Activated naive CD8-positive, alpha-beta T cell treated with anti-CD3 and anti-CD28 coated beads, Interleukin-2, amount 10 ng/mL, durations not matched to agents 7 days and 5 days (primary cell): Measurements from ENCODE around the gene PLSCR4. TPM values are rescaled to one million over a fixed set of nuclear protein-coding genes. Genes with fewer than 3 reads are reported as not detected.
"Not testable (repeated sequence)": the region's sequence is repeated elsewhere in the genome, so short reads cannot be mapped to it uniquely, and the experiment has no call there.

Experiments used
- ATAC-seq: fragments of 150-1000 bp; cut with Tn5 transposase; one replicate; pipeline ENCODE4 v1.10.0; 2021; ENCODE audit warnings: low read depth, moderate library complexity
- POLR2A ChIA-PET: fragments of 350-600 bp; sonication (Branson Sonifier 250); formaldehyde crosslinking; loops from one replicate; lab custom pipeline; 2021; ENCODE audit warnings: antibody characterized with exemption; lab: Charles Lee
- DNase-seq: peaks from one replicate; pipeline ENCODE4 v3.0.0; 2021
- H3K27ac Mint-ChIP-seq: one replicate; pipeline ENCODE4 v1.8.0; 2022; ENCODE audit warnings: mild to moderate bottlenecking, mixed read lengths
- H3K27me3 Mint-ChIP-seq: one replicate; pipeline ENCODE4 v1.8.0; 2022; ENCODE audit warnings: mild to moderate bottlenecking, moderate library complexity, mixed read lengths
- H3K36me3 Mint-ChIP-seq: one replicate; pipeline ENCODE4 v1.8.0; 2021; ENCODE audit warnings: mild to moderate bottlenecking, mixed read lengths
- H3K4me1 Mint-ChIP-seq: one replicate; pipeline ENCODE4 v1.8.0; 2021; ENCODE audit warnings: mixed read lengths
- H3K4me3 Mint-ChIP-seq: one replicate; pipeline ENCODE4 v1.8.0; 2022; ENCODE audit warnings: mild to moderate bottlenecking, moderate library complexity, mixed read lengths
- H3K9me3 Mint-ChIP-seq: one replicate; pipeline ENCODE4 v1.8.0; 2021; ENCODE audit warnings: mixed read lengths
- total RNA-seq, 2 experiments: library from RNA; stranded (reverse); gene quantifications; one replicate each; pipeline ENCODE4 v1.2.3, GENCODE V29; 2021

The PLSCR4 gene
- total RNA-seq, 2 experiments from 2014 or later, result not detected

GRCh38 chr3:146226881-146227280 is 24.0 kb downstream of the PLSCR4 start:
- Mint-ChIP-seq H3K4me3 (no peak overlapping the region), H3K4me1 (peaks cover 2% of the 10 kb centered on the region), H3K27ac (no peak overlapping the region), H3K36me3 (no peaks in the 10 kb centered on the region), H3K9me3 (no peaks in the 10 kb centered on the region), H3K27me3 (peaks cover 5% of the 10 kb centered on the region)
- POLR2A ChIA-PET, result no interaction called here
- no peak for ATAC-seq
- no peak for DNase-seq

- H3K4me1 Mint-ChIP-seq, DNase-seq, ATAC-seq, H3K27ac Mint-ChIP-seq, H3K9me3 Mint-ChIP-seq, H3K27me3 Mint-ChIP-seq, H3K4me3 Mint-ChIP-seq, POLR2A ChIA-PET, H3K36me3 Mint-ChIP-seq: not testable (repeated sequence)
These were observed 25.4 kb downstream of the PLSCR4 start for GRCh38 chr3:146225458-146225857.

- POLR2A ChIA-PET, result no interaction called here
- H3K36me3 Mint-ChIP-seq, result no peaks in the 10 kb centered on the region
- ATAC-seq (no peak), DNase-seq (no peak)
- peaks cover 5% of the 10 kb centered on the region for H3K27me3 Mint-ChIP-seq
- H3K4me1 Mint-ChIP-seq, result peaks cover 2% of the 10 kb centered on the region
- no peaks in the 10 kb centered on the region for H3K9me3 Mint-ChIP-seq
- H3K4me3 Mint-ChIP-seq, result no peak overlapping the region
- no peak overlapping the region for H3K27ac Mint-ChIP-seq
These were observed 27.2 kb downstream of the PLSCR4 start for GRCh38 chr3:146223401-146224373.

- no peaks in the 10 kb centered on the region for H3K36me3 Mint-ChIP-seq
- peaks cover 2% of the 10 kb centered on the region for H3K4me1 Mint-ChIP-seq
- H3K27ac Mint-ChIP-seq, result no peak overlapping the region
- POLR2A ChIA-PET, result no interaction called here
- H3K27me3 Mint-ChIP-seq, result peaks cover 5% of the 10 kb centered on the region
- ATAC-seq (no peak), DNase-seq (no peak)
- H3K4me3 Mint-ChIP-seq, result no peak overlapping the region
- no peaks in the 10 kb centered on the region for H3K9me3 Mint-ChIP-seq
These were observed 28.5 kb downstream of the PLSCR4 start for GRCh38 chr3:146222204-146223046.

- H3K9me3 Mint-ChIP-seq, result no peaks in the 10 kb centered on the region
- ATAC-seq (no peak), DNase-seq (no peak)
- no peaks in the 10 kb centered on the region for H3K36me3 Mint-ChIP-seq
- H3K27me3 Mint-ChIP-seq, result peaks cover 5% of the 10 kb centered on the region
- H3K27ac Mint-ChIP-seq, result no peak overlapping the region
- POLR2A ChIA-PET, result no interaction called here
- no peak overlapping the region for H3K4me3 Mint-ChIP-seq
- peaks cover 2% of the 10 kb centered on the region for H3K4me1 Mint-ChIP-seq
These were observed 29.6 kb downstream of the PLSCR4 start for GRCh38 chr3:146221276-146221675.

GRCh38 chr3:146218880-146219866 is 31.7 kb downstream of the PLSCR4 start:
- DNase-seq (no peak), ATAC-seq (no peak)
- Mint-ChIP-seq H3K36me3 (no peaks in the 10 kb centered on the region), H3K27me3 (peaks cover 7% of the 10 kb centered on the region), H3K9me3 (no peaks in the 10 kb centered on the region), H3K4me3 (no peak overlapping the region), H3K27ac (no peak overlapping the region), H3K4me1 (peaks cover 2% of the 10 kb centered on the region)
- POLR2A ChIA-PET, result no interaction called here

- peaks cover 8% of the 10 kb centered on the region for H3K27me3 Mint-ChIP-seq
These were observed 33.6 kb downstream of the PLSCR4 start for GRCh38 chr3:146217324-146217723.

GRCh38 chr3:146214493-146214892 is 36.4 kb downstream of the PLSCR4 start:
- Mint-ChIP-seq H3K4me1 (no peaks in the 10 kb centered on the region), H3K36me3 (no peaks in the 10 kb centered on the region), H3K27ac (no peak overlapping the region), H3K9me3 (no peaks in the 10 kb centered on the region), H3K4me3 (no peak overlapping the region), H3K27me3 (peaks cover 20% of the 10 kb centered on the region)
- POLR2A ChIA-PET, result no interaction called here
- DNase-seq, result no peak
- ATAC-seq, result no peak

More at GRCh38 chr3:146217324-146217723, 33.6 kb downstream of the PLSCR4 start:
- POLR2A ChIA-PET, result no interaction called here
- H3K4me3 Mint-ChIP-seq, result no peak overlapping the region
- H3K27ac Mint-ChIP-seq, result no peak overlapping the region
- ATAC-seq (no peak), DNase-seq (no peak)
- H3K9me3 Mint-ChIP-seq, result no peaks in the 10 kb centered on the region
- no peaks in the 10 kb centered on the region for H3K36me3 Mint-ChIP-seq
- H3K4me1 Mint-ChIP-seq, result no peaks in the 10 kb centered on the region

GRCh38 chr3:146209371-146209770 is 41.5 kb downstream of the PLSCR4 start:
- DNase-seq (no peak), ATAC-seq (no peak)
- Mint-ChIP-seq H3K4me1 (no peaks in the 10 kb centered on the region), H3K4me3 (no peak overlapping the region), H3K27me3 (peaks cover 24% of the 10 kb centered on the region), H3K27ac (no peak overlapping the region), H3K9me3 (no peaks in the 10 kb centered on the region), H3K36me3 (no peaks in the 10 kb centered on the region)
- POLR2A ChIA-PET, result no interaction called here

- H3K27ac Mint-ChIP-seq, result no peak overlapping the region
- POLR2A ChIA-PET, result no interaction called here
These were observed 47.1 kb downstream of the PLSCR4 start for GRCh38 chr3:146203776-146204175.

GRCh38 chr3:146200461-146201220 is 50.3 kb downstream of the PLSCR4 start:
- Mint-ChIP-seq H3K4me3 (no peak overlapping the region), H3K27me3 (peaks cover 16% of the 10 kb centered on the region), H3K4me1 (no peaks in the 10 kb centered on the region), H3K27ac (no peak overlapping the region), H3K9me3 (no peaks in the 10 kb centered on the region), H3K36me3 (no peaks in the 10 kb centered on the region)
- ATAC-seq (no peak), DNase-seq (no peak)
- POLR2A ChIA-PET, result no interaction called here

More at GRCh38 chr3:146203776-146204175, 47.1 kb downstream of the PLSCR4 start:
- no peak for DNase-seq
- Mint-ChIP-seq H3K4me1 (no peaks in the 10 kb centered on the region), H3K27me3 (peaks cover 15% of the 10 kb centered on the region), H3K4me3 (no peak overlapping the region), H3K9me3 (no peaks in the 10 kb centered on the region), H3K36me3 (no peaks in the 10 kb centered on the region)
- ATAC-seq, result no peak

- Mint-ChIP-seq H3K27ac (no peak overlapping the region), H3K27me3 (peaks cover 18% of the 10 kb centered on the region), H3K9me3 (no peaks in the 10 kb centered on the region), H3K4me3 (no peak overlapping the region), H3K4me1 (no peaks in the 10 kb centered on the region), H3K36me3 (no peaks in the 10 kb centered on the region)
- POLR2A ChIA-PET, result no interaction called here
- ATAC-seq (no peak), DNase-seq (no peak)
These were observed 51.1 kb downstream of the PLSCR4 start for GRCh38 chr3:146199762-146200161.
